Measurements from ENCODE around the gene SYAP1.

- TF ChIP-seq REST (IDR thresholded peaks at IDR 0.05; ENCODE audit: low read depth) (no peak), ZBTB7A (IDR thresholded peaks at IDR 0.05; ENCODE audit: low read depth) (no peak), TEAD4 (IDR thresholded peaks at IDR 0.05) (no peak)
These were observed 52.3 kb downstream of the SYAP1 start for GRCh38 chrX:16771483-16772398.

All from Ishikawa (cell line).